Measurements from ENCODE around the gene POLR2J. TPM values are rescaled to one million over a fixed set of nuclear protein-coding genes. Genes with fewer than 3 reads are reported as not detected.

POLR2J gene
- total RNA-seq, 2 experiments from 2014 or later, result 62.4 to 68.6 TPM

DNA sequence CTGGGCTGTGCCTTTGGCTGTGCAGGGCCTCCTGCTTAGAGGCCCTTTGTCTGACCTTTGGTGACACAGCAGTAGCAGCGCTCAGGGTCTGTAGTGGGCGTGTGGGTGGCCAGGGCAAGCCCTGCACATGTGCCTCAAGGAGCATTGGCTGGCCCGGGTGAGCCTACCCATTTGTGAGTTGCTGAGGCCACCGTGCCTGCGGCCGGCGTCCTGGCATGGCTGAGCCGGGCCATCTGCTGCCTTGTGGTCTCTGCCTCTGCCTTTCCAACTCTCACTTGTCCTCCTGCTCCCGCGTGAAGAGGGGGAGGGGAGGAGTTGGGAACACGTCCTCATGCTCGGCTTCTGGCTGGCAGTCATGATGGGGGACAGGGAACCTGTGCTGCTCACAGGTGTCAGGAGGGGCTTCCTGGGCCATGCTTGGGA, 54.6 kb downstream of the POLR2J start:
- intact Hi-C loops (cut with micrococcal nuclease; ENCODE audit: unreplicated experiment), result no loop called here
- POLR2A ChIA-PET, result interaction anchor here (1.1 to 4.6 kb wide), 5 partner anchors 9 to 27 kb away, joined by 3 to 40 read pairs (median 19); no protein-coding TSS in a partner anchor
- peak overlapping the region; percentile 97 for H3K4me2 ChIP-seq (ENCODE audit: low read length)

More for the DNA sequence above, 54.6 kb downstream of the POLR2J start:
- H3K27ac ChIP-seq (ENCODE audit: low read depth, low read length, poor library complexity, severe bottlenecking), result peak overlapping the region; percentile 97
- BruUV-seq (replicated peaks), result no TSS peak
- CTCF ChIA-PET (ENCODE audit: unreplicated experiment), result interaction anchor here (0.7 kb wide), 1 partner anchor 47 kb away, joined by 3 read pairs; no protein-coding TSS in a partner anchor
- TF ChIP-seq EZH2phosphoT487 (IDR thresholded peaks at IDR 0.05; ENCODE audit: borderline replicate concordance, low read depth, low read length) (no peak), CTCF (conservative IDR thresholded peaks at IDR 0.05; ENCODE audit: low read length) (no peak)
- peak; percentile 42 for DNase-seq (ENCODE audit: low spot score)
- no peaks in the 10 kb centered on the region for H3K9me2 ChIP-seq (ENCODE audit: insufficient read depth, low read length)
- H3K79me2 ChIP-seq (ENCODE audit: insufficient read depth, low read depth, low read length), result peaks cover 13% of the 10 kb centered on the region; the same call in 1 of the 2 replicates
- H3K4me1 ChIP-seq (ENCODE audit: insufficient read depth, low read length, poor library complexity, severe bottlenecking), result peaks cover 90% of the 10 kb centered on the region
- peak overlapping the region; percentile 8; the same call in 1 of the 2 replicates for H2AFZ ChIP-seq (ENCODE audit: low read length)
- H3K36me3 ChIP-seq (ENCODE audit: insufficient read depth, low read length), result peaks cover 76% of the 10 kb centered on the region
- no peaks in the 10 kb centered on the region for H4K20me1 ChIP-seq (ENCODE audit: insufficient read depth, low read length)
- H3K4me3 ChIP-seq (ENCODE audit: low read depth, low read length, poor library complexity, severe bottlenecking), result peak overlapping the region; percentile 52
- no peaks in the 10 kb centered on the region for H3K9me3 ChIP-seq (ENCODE audit: low read length)

Small RNA genes lying within 50 kb of the gene (microRNA-seq; reads per million reads assigned to microRNA genes)
- gene MIR4467 (ENCODE audit: borderline replicate concordance), result 4.5 reads per million
- gene MIR5090 (ENCODE audit: borderline replicate concordance), result 28.8 reads per million, percentile 35 among the genes with 10 or more reads in this experiment

Other genes with a start within 250 kb of the POLR2J start
- gene SH2B2, start 192.1 kb downstream of the POLR2J start, total RNA-seq (2014; rRNA removed; shearing (Covaris generic)), result 27.3 and 42.0 TPM in 2 replicates
- gene SH2B2, start 192.1 kb downstream of the POLR2J start, total RNA-seq (2022), result 109 and 131 TPM in 2 replicates
- not detected in 2 replicates for gene SPDYE6, start 122.5 kb downstream of the POLR2J start, total RNA-seq (2014; rRNA removed; shearing (Covaris generic))
- gene SPDYE6, start 122.5 kb downstream of the POLR2J start, total RNA-seq (2022), result not detected in 2 replicates
- gene PRKRIP1, start 82.6 kb downstream of the POLR2J start, total RNA-seq (2014; rRNA removed; shearing (Covaris generic)), result 47.1 and 60.7 TPM in 2 replicates
- gene PRKRIP1, start 82.6 kb downstream of the POLR2J start, total RNA-seq (2022), result 42.5 and 48.2 TPM in 2 replicates
- 130 and 149 TPM in 2 replicates for gene ORAI2, start 45.3 kb downstream of the POLR2J start, total RNA-seq (2014; rRNA removed; shearing (Covaris generic))
- 230 and 263 TPM in 2 replicates for gene ORAI2, start 45.3 kb downstream of the POLR2J start, total RNA-seq (2022)
- gene ALKBH4, start 14.1 kb downstream of the POLR2J start, total RNA-seq (2014; rRNA removed; shearing (Covaris generic)), result 17.5 and 23.6 TPM in 2 replicates
- 12.1 and 13.3 TPM in 2 replicates for gene ALKBH4, start 14.1 kb downstream of the POLR2J start, total RNA-seq (2022)
- 63.1 and 68.2 TPM in 2 replicates for gene LRWD1, start 13.9 kb downstream of the POLR2J start, total RNA-seq (2014; rRNA removed; shearing (Covaris generic))
- gene LRWD1, start 13.9 kb downstream of the POLR2J start, total RNA-seq (2022), result 37.7 and 39.1 TPM in 2 replicates
- gene RASA4B, start 38.9 kb upstream of the POLR2J start, total RNA-seq (2014; rRNA removed; shearing (Covaris generic)), result 7.2 and 8.2 TPM in 2 replicates
- 12.8 and 18.1 TPM in 2 replicates for gene RASA4B, start 38.9 kb upstream of the POLR2J start, total RNA-seq (2022)
- gene UPK3BL2, start 64.8 kb upstream of the POLR2J start, total RNA-seq (2014; rRNA removed; shearing (Covaris generic)), result 5.4 and 10.2 TPM in 2 replicates
- 19.5 and 22.2 TPM in 2 replicates for gene UPK3BL2, start 64.8 kb upstream of the POLR2J start, total RNA-seq (2022)
- gene SPDYE2, start 72.3 kb upstream of the POLR2J start, total RNA-seq (2014; rRNA removed; shearing (Covaris generic)), result not detected in 2 replicates
- gene SPDYE2, start 72.3 kb upstream of the POLR2J start, total RNA-seq (2022), result not detected in 2 replicates
- gene POLR2J3, start 93.7 kb upstream of the POLR2J start, total RNA-seq (2014; rRNA removed; shearing (Covaris generic)), result 12.4 and 30.4 TPM in 2 replicates
- gene POLR2J3, start 93.7 kb upstream of the POLR2J start, total RNA-seq (2022), result 62.8 and 63.7 TPM in 2 replicates
- 20.3 and 25.9 TPM in 2 replicates for gene RASA4, start 137.8 kb upstream of the POLR2J start, total RNA-seq (2014; rRNA removed; shearing (Covaris generic))
- gene RASA4, start 137.8 kb upstream of the POLR2J start, total RNA-seq (2022), result 52.4 and 64.6 TPM in 2 replicates
- 13.3 and 22.6 TPM in 2 replicates for gene UPK3BL1, start 163.9 kb upstream of the POLR2J start, total RNA-seq (2014; rRNA removed; shearing (Covaris generic))
- gene UPK3BL1, start 163.9 kb upstream of the POLR2J start, total RNA-seq (2022), result 22.5 and 26.6 TPM in 2 replicates
- not detected in 2 replicates for gene SPDYE2B, start 171.4 kb upstream of the POLR2J start, total RNA-seq (2014; rRNA removed; shearing (Covaris generic))
- not detected in 2 replicates for gene SPDYE2B, start 171.4 kb upstream of the POLR2J start, total RNA-seq (2022)
- gene POLR2J2, start 192.7 kb upstream of the POLR2J start, total RNA-seq (2014; rRNA removed; shearing (Covaris generic)), result 2.5 and 5.4 TPM in 2 replicates
- gene POLR2J2, start 192.7 kb upstream of the POLR2J start, total RNA-seq (2022), result 11.8 and 16.2 TPM in 2 replicates

All from OCI-LY7 (cell line).